Stimulated activated CD4-positive, alpha-beta T cell treated with anti-CD3 and anti-CD28 coated beads, Interleukin-4, amount 100 ng/mL, for 1 hour (primary cell): ENCODE measurements around the gene KCNAB1.

Experiments used
- DNase-seq: peaks from one replicate; pipeline ENCODE4 v3.0.0-alpha.2; 2020

The KCNAB1 gene

DNA sequence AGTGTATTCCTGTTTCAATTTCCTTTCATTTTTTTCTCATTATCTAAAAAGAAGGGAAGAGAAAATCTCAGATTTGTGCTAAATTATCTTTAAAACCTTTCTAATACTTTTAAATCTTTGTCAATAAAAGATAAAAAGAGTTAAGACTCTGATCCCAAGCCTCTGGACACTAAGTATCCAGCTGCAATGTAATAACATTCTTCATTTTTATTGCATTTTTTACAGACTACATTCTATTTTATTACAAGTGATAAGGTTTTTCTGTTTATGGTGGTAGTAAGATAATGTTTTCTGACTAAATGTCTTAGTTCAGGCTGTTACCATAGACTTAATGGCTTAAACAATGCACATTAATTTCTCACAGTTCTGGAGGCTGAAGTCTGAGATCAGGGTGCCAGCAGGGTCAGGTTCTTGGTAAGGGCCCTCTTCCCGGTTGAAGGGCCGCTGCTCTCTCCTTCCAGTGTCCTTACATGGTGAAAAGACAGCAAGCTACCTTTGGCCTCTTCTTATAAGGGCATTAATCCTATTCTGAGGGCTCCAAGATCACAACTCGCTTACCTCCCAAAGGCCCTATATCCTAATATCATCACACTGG lies 19.7 kb downstream of the KCNAB1 start:
- DNase-seq = no peak

DNA sequence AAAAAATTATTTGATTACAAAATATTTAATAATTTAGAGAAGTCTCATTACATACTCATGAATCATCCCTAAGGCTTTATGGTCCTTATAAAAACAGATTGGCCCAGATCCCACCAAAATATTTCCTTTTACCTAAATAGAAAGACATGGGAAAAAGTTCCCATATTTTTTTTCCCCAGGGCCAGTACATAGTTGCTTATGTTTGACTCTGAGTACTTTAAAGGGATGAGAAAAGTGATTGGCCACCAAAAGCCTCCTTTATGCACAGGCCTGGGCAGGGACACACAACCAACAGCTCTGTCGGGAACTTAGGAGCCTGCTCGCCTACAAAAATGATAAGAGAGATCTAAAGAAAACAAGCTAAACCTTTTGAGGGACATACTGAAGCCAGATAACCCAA lies 22.3 kb downstream of the KCNAB1 start:
- no peak for DNase-seq

DNA sequence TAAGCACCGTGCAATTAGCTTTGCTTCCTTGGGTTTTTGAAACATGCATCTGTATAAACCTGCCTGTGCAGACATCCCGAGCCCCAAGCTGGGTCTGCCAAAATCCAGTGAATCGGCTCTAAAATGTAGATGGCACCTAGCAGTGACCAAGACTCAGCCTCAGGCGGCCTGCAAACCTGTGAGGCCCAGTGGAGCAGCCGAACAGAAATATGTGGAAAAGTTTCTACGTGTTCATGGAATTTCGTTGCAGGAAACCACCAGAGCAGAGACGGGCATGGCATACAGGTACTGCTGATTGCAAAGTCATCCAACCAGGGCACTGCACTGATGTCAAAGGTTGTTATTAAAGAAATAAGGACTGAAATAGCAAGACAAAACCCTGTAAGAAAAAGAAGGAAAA lies 22.8 kb downstream of the KCNAB1 start:
- DNase-seq = no peak

DNA sequence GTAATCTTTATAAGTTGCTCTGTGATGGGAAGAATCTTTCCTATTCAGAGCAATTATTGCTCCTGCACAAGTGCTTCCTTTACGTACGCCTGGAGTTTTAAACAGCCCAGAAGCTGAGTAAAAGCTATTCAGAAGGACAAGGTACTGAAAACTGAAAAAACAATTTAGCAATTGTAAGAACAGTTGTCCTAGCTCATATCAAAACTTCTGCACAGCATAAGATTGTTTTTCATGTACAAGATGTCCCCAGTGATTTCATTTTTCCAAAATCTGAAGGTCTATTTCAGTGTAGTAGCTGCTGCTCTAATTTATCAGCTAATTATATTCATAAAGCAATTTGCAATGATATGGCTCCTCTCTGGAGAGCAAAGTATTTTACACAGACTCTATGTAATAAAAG lies 23.7 kb downstream of the KCNAB1 start:
- no peak for DNase-seq

DNA sequence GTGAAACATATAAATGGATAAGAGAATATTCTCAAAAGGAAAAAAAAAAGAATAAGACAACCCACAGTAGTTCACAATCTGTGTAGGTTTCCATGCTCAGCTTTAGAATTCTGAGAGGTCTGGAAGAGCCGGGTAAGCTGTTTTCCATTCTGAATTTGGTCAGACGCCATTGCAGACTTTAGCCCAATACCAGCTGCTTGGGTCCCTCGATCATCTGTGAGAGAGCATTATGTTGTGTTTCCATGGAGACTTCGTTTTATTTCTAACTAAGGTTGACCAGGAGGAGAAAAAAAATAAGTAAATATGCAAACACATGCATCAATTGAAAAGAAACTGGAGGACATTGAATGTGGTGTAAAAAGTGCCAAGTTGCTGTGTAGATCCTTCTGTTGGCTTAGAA lies 25.5 kb downstream of the KCNAB1 start:
- no peak for DNase-seq

DNA sequence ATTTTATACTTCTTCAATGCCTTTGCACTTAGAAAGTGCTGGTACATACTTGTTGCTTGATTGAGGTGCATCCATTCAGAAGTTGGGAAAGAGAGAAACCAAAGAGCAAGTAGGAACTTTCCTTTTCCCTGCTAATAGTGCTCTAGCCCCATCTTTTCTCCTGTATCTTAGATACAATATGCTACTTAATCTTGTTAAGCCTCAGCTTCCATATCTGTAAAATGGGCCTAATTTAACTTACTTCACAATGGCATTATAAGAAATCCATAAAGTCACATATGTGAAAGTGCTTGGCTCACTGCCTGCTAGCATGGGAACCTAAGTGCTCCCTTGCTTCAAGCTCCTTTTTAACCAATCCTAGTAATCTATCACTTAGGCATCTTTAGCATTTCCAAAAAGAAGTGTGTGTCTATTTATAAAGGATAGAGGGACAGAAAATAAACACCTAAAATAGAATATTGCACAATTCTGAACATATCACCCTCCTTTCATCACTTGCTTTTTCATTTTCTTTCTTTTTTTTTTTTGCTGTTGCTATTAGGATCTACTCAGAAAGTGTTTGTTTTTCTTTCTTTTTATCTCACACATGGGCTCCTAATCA lies 28.1 kb downstream of the KCNAB1 start:
- no peak for DNase-seq

DNA sequence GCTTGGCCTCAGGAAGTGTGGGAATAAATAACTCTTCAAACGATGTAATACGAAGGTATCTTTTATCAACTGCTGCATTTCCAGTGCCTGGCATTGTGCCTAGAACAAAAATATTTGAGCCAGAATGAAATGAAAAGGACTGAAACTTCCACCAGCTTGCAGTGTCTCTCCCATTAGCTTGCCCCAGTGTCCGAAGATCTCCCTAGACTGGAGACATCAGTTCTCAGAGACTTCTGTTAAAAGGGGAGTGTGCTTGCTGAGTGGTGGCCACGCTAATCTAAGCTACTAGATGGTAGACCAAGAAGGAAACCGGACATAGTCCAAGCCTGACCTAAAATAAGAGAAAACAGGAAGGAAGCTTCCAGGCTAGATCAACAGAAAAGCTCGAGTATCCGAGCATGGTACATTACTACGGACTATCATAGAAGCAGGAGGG lies 28.6 kb downstream of the KCNAB1 start:
- DNase-seq = no peak

DNA sequence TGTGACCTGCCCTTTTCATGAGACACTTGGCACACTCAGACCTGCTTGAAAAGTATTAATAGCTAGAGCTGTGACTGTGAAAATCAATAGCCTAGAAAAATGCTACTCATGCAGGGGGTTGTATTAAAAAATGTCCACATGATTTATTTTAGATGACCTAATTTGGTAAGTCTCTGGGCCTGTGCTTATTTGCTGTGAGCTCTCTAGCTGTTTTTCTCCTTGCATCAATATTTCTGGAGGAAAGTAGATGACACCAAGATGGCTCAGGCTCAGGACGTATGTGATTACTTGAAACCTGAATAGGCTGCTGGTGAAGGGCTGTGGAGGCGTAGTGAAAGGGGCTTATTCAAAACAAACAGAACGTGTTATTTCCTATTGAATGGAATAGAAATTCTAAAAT lies 29.5 kb downstream of the KCNAB1 start:
- DNase-seq = no peak

DNA sequence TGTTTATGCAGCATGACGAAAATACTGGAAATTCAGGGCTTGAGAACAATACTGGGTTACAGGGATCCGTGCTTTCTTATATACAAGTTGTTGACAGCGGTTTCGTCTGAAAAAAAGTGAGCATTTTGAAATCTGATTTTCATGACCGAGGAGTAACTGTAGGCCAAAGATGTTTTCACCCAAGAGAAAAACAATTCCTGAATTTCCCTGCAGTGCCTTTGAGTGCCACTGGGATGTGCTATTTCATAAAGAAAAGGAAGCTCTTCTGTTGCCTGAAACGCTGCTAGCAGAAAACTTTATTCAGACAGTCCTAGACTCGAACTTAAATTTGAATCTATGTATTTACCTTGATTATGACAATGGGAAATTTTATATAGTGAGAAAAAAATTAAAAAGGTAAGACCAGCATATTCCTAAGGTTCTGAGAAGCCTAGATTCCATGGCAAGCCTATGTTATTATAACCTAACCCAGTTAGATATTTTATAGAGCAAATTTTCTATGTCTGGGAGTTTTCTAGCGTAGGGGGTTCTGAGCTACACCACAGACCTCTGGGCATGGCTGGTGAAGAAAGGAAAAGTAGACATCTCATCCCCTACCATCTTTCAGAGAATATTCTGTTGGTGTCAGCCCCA lies 30.2 kb downstream of the KCNAB1 start:
- peak; percentile 7 for DNase-seq

DNA sequence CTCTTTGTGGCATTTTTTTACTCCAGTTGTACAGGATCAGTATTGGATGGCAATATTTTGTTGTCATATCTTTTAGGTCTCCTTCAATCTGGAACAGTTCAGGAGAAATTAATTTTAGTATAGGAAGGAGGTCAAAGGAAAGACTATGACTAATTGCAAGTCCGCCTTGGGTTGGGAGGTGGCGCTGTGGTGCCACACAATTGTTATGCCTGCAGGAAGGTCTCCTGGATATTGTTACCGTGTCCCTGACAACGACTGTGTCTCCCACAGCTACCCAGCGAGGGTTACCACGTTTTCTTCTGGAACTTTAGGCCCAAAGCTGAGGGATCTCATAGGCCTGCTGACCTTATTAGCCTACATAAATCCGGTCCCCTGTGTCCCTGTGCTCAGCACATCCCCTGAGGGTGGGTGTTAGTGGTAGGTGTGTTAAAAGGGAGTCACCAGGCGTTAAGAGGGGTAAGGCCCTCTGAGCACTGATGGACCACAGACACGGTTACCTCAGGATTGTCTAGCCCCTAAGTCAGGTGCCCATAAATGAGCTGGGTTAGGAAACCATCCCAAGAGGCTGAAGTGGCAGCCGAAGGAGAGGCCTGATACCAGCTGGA lies 31.5 kb downstream of the KCNAB1 start:
- DNase-seq = peak; percentile 54

DNA sequence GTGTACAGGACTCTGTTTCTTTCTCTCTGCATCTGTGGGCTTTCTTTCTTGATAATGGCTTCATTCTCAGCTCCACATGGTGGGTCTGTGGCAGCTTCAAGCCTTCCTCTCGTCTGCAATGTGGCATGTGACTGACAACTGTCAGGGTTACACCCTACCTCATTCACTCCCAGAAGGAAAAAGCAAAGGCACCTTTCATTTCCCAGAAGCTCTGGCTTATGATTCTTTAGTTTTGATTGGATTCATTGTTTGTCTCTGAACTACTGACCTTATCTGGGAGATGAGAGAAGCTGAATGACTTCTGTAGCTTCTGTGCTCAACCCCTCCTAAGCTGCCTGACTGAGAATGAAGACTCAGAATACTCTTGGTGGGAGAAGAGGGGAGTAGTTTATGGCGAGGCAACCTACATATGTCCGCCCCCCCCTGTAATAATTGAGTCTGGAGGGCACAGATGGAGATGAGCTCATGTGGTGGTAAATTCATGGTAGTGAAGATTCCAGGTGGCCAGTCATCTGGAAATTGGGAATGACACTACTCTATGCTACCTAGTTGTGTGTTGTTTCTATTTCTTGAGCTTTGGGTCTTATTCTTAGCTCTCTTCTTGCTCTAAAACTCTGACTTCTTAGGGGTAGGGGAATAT lies 38.4 kb downstream of the KCNAB1 start:
- DNase-seq = no peak

DNA sequence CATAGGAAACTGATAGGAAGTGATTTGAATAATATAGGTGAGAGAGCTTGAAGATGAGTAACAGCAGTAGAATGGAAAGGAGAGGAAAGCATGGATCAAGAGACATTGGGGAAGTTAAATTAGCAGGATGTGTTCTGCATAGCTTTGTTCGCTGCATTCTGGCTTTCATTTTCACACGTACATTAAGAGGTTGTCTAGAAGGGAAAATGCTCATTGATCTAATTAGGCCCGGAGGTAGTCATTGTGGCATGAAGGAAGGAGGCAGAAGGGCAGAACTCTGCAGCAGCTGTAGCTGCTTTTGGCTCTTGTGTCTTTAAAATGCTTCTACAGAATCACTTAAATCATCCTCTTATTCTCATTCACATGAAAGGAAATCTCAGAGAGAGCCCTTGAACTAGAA lies 40.3 kb downstream of the KCNAB1 start:
- DNase-seq = no peak

DNA sequence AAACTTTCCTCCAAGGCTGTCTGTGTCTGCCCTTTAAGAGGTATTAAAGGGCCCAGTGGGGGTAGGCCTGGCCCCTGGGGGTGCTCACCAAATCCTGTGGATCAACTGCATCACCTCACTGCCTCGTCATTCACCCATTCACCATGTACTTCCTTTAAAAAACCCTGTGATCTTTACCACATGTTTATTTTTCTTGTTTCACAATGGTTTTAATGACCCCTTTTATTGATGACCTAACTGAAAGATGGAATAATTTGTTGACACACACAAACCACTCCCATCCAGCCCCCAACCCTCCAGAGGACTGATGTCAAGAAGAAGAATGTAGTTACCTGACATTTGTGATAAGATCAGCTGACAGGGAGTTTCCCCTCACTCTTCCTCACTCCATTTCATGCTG lies 40.8 kb downstream of the KCNAB1 start:
- no peak for DNase-seq

DNA sequence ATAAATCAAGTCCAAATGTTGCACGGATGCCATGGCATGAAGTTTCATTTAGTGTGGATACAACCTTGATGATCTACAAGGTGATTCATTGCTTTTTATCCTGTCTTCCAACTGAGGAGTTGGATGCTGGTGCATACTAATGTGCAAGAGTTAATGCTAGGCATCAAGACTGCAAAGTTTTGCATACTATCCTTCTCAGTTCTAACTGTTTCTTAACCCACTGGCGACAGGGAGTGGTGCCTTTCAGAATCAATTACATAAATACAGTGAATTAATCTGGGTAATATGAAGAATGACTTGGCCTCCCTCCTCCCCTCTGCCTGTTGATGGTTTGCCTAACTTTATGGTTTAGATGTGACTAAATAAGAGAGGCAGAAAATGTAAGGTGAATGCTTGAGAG lies 43.5 kb downstream of the KCNAB1 start:
- DNase-seq = no peak

DNA sequence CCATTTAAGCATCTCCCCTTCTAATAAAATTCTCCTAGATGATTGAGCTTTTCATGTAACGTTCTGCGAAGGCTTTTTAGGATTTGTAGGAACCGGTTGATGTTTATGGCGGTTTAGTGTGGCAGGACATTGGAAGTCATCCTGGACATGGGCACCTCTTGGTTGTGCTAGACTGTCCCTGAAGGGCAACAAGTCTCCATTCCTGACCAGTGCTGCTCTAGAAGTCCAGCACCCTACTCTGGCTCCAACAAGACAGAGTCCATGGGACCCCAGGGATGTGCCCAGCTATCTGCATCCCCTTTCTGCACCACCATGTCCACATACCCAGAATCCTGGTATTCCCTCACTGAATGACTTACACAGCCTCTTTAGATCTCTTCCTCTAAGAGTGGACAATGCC lies 46.4 kb downstream of the KCNAB1 start:
- no peak for DNase-seq

DNA sequence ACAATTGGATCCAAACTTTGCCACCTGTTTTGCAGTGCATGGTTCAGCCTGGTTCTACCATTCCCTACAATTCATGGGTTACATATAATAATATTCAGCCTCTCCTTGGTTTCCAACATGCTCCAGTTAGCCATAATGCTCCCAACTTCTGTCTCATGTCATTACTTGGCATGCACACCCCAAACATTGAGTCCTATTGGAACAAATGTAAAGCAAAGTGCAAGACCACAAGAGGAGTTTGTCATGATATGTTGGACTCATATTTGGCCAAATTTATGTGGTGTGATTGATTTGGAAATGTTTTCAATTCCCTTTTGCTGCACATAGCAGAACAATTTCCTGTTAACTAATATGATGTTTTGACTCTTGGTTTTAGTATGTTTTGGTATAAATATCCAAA lies 50.2 kb downstream of the KCNAB1 start:
- no peak for DNase-seq

DNA sequence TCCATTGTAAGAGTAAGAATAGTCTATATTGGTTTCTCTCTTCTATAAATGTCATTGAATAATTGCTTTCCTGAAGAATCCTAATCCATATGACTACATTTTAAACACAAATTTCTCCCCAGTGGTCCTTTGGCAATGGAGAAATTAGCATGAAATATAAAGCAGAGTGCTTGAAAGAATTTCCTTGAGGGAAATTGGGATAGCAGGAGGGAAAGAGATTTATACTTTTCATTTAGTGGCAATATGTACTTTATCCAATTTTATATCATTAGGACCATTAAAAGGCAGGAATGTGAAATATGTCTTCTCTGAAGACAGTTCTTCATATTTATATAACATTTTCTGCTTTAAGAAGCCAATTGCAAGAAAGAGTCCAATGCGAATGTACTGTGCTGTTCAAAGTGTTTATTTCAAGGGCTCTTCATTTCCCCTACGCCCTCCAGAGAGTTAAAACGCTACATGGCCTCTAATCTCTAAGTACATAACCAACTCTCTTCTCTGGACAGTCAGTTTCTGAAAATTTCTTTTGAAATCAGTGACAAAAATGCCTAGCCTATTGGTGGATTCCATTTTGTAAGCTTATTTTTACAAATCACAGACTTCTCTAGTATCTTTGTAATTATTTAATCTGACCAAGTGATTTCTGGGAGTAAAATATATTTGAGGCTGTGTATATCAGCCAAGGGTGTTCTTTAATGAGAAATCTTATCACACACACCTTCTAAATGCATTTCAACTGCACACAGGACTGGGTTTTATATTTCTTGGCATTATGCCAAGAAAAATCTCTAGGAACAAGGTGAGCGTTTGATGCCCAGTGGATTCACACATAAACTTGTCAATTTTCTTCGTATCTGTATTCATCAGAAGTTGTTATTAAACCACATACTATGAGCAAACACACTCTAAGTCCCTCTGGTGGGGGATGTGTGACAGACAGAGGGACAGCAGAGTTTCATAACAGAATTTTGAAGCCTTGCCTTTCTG lies 51.2 kb downstream of the KCNAB1 start:
- DNase-seq = no peak

DNA sequence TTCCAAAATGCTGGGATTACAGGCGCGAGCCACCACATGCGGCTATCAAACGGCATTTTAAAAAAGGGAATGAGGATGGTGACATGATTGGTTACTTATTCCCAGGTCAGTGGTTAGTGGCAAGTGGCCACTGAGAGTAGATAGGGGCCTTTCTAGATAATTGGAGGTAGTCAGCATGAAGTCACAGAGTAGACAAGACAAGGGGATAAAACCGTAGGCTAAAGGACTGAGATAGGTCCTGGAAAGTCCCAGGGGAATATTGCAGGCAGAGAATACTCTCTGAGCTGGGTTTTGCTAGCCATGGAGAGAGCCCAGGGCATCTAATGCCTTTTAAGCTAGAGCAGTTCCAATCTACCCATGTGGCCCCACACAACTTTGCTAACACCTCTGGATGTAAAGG lies 52.2 kb downstream of the KCNAB1 start:
- no peak for DNase-seq

DNA sequence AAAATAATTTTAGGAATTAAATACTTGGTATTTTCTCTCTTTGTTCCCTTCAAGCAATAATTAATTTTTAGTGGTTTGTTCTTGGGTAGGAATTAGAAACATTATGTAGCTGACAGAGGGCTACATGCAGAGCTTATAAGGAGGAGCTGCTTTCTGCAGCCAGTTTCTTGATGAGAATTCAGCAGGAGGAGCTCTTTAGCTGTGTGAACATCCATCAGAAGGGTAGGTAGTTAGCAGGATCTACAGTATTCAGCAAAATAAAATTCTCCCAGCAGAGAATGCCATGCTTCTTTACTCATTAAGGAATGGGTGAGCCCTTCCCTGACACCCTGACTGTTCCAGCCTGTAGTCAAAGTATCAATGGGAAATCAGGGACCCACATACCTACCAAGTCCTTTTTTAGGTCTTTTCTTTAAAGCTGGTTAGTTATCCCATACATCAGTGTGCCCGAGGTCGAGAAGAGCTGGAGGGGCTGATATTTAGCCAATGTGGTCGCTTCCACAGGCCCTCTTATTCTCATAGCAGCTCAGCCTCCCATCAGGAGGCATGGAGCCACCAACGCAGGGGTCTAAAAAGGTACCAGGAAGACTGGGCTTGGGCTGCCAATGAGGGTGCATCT lies 54.0 kb downstream of the KCNAB1 start:
- DNase-seq = no peak

DNA sequence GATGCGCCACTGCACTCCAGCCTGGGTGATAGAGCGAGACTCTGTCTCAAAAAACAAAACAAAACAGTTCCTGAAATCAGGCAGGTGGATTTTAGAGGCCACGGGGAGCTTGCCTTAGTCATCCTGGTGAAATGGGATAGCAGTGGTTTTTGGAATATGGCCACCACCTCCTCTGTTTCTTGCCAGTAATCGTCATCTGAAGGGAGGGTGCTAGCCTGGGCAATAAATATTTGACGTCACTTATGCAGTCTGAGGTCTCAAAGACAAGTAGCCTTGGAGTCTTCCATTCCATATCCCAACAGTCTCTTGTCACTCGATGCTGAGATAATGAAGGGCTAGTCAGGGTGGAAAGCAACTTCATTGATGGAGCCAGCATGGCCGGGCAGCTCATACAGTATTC lies 55.2 kb downstream of the KCNAB1 start:
- no peak for DNase-seq

DNA sequence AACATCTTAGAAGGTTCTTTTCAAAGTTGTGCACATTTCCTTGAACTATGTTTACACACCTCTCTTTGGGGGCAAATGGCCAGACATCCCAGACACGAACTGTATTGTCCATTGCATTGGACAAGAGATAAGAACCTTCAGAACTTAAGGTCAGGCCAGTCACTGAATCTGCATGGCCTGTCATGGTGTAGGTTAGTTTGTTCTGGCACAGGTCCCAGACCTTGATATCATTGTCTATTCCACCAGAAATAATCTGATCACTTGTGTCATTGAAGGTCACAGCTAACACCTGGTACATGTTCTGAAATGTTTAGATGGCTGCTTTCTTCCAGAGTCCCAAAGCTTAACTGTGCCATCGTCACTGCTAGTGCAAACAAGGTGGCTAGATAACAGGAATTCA lies 55.7 kb downstream of the KCNAB1 start:
- no peak for DNase-seq

DNA sequence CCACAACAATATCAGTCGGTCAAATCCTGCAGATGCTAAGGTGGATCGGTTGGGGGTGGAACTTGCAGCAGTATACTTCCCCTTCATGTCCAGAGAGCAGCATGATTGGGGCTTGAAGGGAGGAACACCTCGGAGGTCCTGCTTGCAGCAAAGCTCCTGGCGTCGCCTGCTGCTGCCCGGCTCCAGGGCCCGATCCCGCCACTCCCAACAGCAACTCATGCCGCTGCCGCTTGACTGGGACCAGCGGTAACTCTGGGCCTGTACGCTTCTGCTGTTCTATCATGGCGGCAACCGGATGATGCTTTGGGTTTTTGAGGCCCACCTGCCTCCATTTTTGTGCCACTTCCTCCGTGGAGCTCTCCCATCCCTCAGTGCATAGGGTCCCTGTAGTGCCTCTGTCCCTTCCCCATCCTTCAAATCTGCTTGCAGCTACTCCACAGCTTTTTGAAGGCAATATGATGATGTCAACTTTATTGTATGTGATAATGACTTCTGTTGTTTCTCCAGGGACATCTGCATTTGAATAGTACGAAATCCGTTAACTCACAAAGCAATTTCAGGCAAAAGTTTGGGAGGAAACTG lies 56.3 kb downstream of the KCNAB1 start:
- no peak for DNase-seq
